GM21619 (cell line): Measurements from ENCODE around the gene ZFHX3.
"Not testable (repeated sequence)": the region's sequence is repeated elsewhere in the genome, so short reads cannot be mapped to it uniquely, and the experiment has no call there.

ENCODE experiments used
- ATAC-seq: cut with Tn5 transposase; IDR thresholded peaks from one replicate; pipeline ENCODE4 v1.9.1; 2021; ENCODE audit not compliant: unreplicated experiment

Gene ZFHX3, protein sequence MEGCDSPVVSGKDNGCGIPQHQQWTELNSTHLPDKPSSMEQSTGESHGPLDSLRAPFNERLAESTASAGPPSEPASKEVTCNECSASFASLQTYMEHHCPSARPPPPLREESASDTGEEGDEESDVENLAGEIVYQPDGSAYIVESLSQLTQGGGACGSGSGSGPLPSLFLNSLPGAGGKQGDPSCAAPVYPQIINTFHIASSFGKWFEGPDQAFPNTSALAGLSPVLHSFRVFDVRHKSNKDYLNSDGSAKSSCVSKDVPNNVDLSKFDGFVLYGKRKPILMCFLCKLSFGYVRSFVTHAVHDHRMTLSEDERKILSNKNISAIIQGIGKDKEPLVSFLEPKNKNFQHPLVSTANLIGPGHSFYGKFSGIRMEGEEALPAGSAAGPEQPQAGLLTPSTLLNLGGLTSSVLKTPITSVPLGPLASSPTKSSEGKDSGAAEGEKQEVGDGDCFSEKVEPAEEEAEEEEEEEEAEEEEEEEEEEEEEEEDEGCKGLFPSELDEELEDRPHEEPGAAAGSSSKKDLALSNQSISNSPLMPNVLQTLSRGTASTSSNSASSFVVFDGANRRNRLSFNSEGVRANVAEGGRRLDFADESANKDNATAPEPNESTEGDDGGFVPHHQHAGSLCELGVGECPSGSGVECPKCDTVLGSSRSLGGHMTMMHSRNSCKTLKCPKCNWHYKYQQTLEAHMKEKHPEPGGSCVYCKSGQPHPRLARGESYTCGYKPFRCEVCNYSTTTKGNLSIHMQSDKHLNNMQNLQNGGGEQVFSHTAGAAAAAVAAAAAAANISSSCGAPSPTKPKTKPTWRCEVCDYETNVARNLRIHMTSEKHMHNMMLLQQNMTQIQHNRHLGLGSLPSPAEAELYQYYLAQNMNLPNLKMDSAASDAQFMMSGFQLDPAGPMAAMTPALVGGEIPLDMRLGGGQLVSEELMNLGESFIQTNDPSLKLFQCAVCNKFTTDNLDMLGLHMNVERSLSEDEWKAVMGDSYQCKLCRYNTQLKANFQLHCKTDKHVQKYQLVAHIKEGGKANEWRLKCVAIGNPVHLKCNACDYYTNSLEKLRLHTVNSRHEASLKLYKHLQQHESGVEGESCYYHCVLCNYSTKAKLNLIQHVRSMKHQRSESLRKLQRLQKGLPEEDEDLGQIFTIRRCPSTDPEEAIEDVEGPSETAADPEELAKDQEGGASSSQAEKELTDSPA (N-terminal part only)

DNA sequence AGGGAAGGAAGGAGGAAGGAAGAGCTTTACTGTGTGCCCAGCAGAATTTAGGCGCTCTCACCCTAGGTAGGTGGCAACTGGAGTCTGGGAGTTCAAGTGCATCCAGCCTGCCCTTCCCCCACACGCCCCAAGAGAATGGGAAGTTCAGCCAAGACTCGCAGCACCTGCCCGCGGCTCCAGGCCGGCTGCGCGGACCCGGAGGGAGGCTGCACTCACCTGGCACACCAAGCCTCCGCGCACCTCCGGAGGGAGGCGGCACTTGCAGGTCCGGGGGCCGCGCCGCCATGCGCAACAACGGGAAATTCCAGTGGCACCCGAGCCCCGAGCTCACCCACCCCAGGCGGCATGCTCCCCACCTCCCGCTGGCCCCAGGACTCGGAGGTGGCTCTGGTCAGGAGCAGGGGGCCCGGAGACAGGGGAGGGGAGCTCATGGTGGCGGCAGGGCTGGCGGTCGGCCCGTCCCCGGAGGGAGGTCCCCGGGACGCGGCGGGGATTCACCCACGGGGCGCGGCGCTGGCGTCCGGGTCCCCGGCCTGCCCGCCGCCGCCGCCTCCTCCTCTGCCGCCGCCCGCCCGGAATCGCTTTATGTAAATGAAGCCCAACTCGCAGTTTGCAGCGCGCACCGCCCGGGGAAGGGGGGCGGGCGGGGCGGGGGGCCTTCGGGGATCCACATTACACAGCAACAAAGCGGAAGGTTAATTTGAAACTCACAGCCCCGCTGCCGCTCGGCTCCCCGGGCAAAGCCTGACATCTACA lies at the start of gene ZFHX3:
Gene ZFHX3 (minus strand): TSS at position 593 of the 756 bp plus-strand sequence. CDS start 87,983 bp downstream, outside the sequence.
- ATAC-seq: peak; percentile 76

DNA sequence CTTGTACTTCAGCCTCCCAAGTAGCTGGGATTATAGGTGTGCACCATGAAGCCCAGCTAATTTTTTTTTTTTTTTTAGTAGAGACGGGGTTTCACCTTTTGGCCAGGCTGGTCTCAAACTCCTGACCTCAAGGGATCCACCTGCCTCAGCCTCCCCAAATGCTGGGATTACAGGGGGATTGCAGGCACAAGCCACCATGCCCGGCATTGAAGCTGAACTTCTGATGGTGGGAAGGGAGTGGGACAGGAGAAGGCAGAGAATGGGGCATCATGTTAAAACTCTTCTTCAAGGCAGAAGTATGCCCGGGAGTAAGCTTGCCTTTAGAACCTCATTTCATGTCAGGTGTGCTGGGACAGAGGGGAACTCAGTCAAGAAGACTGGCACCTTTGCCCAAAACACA lies 48.6 kb upstream of the ZFHX3 start:
- ATAC-seq: no peak

DNA sequence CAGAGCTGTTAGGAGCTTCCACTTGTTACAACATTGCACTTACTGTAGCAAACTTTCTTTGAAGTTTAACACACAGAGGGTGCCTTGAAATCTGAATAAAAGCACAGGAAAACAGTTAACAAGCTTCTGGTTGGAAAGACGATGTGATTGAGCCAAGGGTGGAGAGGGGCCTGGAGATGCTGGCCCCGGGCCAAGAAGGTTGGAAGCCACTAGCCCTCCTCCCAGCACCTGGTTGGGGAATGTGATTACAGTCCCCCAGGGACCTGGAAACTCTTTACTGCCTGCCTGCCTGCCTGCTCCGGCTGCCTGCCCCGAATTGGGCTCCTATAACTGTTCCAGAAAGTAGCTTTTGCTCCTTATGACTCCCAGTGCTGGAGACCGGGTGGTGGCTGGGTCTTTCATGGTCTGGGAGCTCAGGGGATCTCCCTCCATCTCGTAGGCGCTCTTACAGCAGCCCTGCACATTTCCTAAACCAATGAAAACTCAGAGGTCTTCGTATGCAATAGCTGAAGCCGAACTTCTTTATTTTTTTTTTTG lies 48.0 kb upstream of the ZFHX3 start:
- no peak for ATAC-seq

DNA sequence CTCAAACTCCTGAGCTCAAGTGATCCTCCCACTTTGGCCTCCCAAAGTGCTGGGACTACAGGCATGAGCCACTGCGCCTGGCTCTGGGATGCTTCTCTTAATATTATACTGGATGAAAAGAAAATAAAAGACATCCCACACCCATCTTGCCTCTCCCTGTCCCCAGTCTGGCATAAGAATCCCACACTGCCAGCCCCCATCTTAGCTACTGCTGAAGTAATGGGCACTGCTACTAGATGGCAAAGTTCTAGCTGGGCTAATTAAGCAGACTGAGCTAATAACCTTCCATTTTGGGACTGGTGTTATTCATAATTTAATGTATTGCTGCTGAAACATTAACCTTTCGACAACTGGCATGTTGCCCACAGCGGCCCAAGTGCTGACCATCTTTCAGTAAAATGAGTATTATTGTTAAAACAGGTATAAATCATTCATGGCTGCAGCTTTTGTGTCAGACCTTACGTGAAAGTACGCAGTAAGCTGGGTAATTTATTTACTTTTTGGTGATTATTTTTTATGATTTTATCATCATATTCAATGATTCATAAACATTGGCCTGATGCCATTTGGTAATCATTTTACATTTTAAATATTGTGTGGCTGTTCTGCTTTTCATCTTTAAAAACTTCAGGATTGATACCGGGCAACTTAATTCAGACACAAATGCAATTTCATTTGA lies 47.4 kb upstream of the ZFHX3 start:
- ATAC-seq: no peak

DNA sequence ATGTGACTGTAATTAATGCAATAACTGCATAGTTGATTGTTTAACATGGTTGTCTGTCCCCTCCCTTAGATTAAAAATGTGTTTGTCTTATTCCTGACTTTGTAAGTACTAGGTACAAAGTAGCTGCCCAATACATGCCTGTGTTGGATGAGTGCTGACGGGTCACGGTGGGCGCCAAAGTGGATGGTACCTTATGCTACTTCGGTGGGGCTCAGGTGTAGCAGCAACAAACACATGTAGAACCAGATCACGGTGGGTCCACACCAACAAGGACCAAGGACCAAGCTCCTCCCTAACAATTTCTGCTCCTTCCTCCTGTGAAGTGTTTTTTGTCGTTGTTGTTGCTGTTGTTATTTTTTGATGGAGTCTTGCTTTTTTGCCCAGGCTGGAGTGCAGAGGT lies 46.4 kb upstream of the ZFHX3 start:
- no peak for ATAC-seq

DNA sequence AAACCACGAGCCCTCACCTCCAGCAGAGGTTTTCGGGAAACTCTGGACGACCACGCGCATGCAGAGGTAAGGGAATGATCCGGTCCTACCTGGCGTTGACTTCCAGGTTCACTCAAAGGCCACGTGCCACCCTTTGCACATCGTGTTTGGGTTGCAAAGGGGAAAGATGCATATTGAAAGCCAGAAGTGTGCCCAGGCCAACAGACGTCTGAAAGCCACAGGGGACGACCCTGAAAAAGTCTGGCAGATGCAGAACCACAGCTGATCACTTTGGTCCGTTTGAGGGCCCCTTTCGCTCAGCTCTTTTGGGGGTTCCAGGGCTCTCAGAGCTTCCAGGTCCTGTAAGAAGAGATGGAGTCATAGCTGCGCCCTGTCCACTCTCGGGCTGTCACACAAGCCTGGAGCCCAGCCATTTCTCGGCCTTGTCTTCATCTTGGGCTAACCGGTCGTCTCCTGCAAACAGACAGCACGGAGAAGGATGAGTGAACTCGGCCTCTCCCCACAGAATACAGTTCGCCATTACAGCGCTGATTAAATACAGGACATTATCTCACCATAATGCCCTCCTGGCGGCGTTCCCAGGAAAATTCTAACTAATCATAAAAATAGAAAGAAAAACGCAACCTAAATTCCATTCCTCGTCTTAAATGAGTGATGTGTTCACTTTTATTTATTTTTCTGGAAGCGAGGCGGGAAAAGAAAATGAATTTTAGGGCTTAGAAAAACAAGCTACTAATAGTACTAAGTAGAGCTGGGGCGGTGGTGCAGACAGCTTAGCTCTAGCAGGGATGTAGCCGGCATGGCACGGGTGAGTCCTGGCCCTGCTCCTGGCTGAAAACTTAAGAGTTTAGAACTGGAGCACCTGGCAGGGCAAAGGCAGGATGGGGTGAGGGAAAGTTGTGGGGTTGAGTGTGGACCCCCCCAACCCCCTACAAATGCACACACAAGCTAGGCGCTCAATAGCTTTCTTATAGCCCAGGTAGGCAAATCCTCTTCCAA lies 45.5 kb upstream of the ZFHX3 start:
- no peak for ATAC-seq

DNA sequence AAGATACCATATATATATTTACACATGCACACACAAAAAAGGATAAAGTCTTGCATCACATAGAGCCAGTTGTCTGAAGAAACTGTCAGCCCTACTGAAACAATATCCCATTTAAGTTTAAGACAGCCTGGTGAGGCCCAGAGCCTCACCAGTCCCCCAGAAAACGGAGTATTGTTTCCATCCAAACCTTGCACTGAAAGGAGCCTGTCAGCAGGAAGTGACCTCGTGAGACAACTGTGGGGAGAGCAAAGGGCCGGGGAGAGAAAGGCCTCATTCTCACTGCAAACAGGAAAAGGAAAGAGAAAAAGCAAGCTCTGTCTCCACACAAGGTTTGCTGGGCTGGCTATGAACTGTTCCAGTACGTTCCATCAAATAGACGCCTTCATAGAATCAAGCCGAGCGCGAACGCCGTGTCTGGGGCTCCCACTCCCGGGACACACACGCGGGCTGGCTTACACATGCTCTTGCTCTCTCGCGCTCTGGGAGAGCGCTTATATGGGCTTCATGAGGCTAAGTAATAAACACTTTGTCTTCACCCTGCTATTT lies 44.4 kb upstream of the ZFHX3 start:
- ATAC-seq: no peak

DNA sequence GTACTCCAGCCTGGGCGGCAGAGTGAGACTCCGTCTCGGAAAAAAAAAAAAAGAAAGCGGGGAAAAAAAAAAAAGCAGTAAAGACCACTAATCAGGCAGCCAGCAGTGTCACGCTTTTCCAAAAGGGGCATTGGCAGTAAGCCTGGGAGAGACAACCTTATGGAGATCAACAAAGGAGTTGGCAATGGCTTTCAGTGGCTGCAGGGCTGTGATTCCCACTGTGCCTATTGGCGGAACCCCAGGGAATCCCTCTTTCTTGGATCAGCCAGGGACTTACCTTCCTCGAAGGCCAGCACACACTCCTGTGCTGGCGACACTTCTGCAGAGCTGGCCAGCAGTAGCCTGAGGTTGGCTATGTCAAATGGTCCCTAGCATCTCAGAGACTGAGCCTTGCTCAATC lies 43.2 kb upstream of the ZFHX3 start:
- ATAC-seq: no peak

DNA sequence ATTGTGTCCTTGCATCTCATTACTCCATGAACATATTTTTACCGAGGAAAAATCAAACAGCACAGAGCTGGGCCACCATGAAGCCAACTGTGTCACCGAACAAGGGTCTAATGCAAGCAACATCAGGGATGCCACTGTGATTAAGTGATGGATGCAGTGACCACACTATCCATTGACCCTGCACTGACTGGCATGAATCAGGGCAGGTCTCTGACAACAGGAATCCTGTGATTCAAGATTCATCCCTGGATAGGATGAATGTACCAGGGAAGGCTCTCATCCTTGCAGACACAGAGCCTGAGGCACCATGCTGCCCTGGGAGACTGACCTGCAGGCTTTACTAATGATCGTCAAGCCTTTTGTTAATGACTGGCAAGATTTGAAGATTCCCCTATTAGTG lies 41.5 kb upstream of the ZFHX3 start:
- no peak for ATAC-seq

DNA sequence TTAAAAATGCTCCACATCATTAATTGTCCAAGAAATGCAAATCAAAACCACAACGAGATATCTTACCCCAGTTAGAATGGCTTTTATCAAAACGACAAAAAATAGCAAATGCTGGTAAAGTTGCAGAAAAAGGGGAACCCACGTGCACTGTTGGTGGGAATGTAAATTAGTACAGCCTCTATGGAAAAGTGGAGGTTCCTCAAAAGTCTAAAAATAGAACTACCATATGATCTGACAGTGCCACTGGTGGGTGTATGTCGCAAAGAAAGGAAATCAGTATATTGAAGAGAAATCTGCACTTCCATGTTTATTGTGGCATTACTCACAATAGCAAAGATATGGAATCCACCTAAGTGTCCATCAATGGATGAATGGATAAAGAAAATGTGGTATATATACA lies 38.2 kb upstream of the ZFHX3 start:
- no peak for ATAC-seq

DNA sequence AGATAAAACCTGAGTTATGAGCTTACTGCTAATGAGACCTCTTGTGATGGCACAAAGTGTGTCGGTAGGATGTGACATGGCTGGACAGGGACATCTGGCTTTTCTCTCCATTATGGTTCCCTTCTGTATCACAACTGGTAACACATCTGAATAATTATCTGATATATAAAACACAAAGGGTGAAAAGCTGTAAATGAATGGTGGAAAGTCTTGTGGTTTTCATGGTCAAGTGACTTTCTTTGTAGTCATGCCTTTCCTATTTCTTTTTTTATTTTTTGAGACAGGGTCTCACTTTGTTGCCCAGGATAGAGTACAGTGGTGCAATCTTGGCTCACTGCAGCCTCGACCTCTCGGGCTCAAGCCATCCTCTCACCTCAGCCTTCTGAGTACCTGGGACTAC lies 35.3 kb upstream of the ZFHX3 start:
- ATAC-seq: no peak

DNA sequence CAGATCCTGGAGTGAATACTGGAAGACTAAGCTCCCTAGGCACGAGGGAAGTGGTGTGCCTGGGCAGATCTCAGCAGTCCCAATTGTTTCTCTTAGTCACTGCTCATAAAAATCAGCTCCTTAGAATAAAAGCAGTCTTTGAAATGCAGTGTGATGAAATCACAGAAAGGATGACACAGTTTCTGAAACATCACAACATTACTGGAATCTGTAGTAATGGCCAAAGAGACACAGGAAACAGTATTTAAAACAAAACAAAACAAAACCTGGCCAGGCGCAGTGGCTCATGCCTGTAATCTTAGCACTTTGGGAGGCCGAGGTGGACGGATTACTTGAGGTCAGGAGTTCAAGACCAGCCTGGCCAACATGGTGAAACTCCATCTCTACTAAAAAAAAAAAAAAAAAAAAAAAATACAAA lies 34.7 kb upstream of the ZFHX3 start:
- ATAC-seq: not testable (repeated sequence)

DNA sequence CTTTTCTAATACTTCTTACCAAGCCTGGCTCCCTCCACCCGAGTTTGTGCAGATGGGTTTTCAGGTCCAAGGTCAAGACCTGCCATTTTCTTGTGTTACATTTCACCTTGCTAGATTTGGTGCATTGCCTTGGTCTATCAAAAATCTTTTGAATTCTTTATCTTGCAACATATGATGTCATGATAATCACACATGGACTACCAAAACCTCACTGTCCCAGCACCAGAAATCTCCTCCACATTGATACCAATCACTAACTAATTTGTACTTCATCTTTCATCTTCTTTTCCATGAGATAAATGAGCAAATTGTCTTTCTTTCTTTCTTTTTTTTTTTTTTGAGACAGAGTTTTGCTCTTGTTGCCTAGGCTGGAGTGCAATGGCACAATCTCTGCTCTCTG lies 33.0 kb upstream of the ZFHX3 start:
- ATAC-seq: no peak

DNA sequence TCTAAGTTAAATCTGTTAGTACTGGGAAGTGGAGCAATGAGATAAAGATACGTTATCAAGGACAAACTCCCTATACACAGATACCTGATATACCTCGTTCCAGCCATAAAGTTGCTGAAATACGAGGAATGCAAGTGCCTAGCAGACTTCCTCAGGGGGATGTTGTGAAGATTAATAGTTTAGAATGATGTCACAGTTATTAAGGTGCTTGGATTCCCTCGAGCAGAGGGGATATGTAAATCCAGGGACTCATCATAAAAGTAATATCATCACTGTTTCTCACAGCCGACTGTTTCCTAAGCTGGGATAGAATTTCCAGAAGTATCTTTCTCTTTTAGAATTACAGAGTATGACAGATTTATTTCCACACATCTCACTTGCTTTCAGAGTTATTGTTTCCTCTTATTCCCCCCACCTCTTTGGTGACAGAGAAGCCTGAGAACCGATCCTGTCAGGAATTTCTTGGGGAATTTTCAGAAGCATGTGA lies 28.4 kb upstream of the ZFHX3 start:
- no peak for ATAC-seq

DNA sequence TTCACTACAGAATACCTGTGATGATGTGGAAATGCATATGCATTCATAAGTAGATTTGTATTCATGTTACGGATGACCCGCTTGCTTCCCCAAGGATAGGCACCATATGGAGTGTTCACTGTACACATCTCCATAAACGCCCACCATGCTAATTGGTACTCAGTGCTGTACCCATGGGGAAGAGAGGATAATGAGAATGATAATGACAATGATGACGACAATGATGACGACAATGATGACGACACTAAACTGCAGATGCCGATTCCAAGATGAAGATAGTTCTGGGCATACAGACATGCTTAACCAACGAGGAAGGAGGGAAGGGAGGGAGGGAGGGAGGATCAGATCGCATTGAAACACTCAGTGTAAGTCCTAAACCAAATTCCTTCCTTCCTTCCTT lies 26.5 kb upstream of the ZFHX3 start:
- ATAC-seq: no peak

DNA sequence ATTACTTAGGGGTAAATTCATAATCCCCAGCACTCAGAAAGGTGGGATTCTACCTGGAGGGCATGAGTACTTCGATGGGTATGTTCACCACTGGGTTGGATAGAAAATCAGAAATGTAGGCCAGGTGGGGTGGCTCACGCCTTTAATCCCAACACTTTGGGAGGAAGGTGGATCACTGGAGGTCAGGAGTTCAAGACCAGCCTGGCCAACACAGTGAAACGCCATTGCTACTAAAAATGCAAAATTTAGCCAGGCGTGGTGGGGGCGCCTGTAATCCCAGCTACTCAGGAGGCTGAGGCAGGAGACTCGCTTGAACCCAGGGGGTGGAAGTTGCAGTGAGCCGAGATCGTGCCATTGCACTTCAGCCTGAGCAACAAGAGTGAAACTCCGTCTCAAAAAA lies 24.1 kb upstream of the ZFHX3 start:
- not testable (repeated sequence) for ATAC-seq

DNA sequence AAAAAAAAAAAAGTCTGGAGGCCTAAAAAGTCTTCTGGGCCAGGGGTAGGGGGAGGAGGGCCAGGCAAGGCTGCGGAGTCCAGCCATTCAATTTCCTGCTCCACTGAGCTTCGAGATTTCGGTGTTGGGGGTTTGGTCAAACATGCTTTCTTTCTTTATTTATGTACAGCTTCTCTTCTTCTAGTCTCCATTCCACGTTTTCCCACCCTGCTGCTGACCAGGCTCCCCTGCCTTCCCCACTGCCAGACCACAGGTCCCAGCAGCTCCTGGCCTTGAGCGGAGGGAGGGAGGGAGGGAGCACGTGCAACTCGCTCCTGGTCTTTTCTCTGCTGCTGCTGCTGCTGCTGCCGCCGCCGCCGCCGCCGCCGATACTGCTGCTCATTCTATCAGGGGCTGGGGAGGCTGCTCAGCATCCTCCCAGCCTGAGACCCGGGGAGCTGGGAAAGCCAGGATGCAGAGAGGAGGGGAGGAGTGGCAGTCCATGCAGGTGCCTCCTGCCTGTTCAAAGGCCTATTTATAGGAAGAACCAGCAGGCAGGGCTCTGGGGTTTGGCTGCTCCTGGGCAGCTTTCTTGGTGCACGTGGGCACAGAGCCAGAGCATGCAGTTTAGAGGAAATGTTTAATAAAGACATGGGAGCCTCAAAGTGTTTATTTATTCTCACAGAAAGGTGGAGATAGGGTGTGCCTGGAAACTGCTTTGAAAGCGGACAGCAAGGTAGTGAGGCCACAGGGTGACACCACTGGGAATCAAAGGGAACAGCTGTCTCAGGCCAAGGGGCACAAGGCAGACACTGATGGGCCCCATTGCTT lies 23.4 kb upstream of the ZFHX3 start:
- ATAC-seq: no peak
